K562 (cell line): ENCODE measurements around the gene UBXN10. TPM values are rescaled to one million over a fixed set of nuclear protein-coding genes. Genes with fewer than 3 reads are reported as not detected.

ENCODE experiments used
- ATAC-seq: fragments of 200-7000 bp; cut with Tn5 transposase; 3 replicates; pipeline ENCODE4 v1.9.1; 2020; ENCODE audit warnings: moderate library complexity
- BruUV-seq: library from RNA; stranded (reverse); fragments of 400-500 nt; replicated peaks from 2 replicates; lab custom pipeline; 2021; lab: Mats Ljungman, UMichigan
- CTCF ChIA-PET: fragments of 300-600 bp; formaldehyde crosslinking; extraction: SDS; loops from one replicate; lab custom pipeline; 2021; ENCODE audit warnings: low intra/inter-chr PET ratio; lab: Yijun Ruan, JAX
- POLR2A ChIA-PET: fragments of 300-600, 350-650 bp; sonication (Branson Sonifier 250); formaldehyde crosslinking; extraction: SDS; loops from one replicate; lab custom pipeline; 2021; ENCODE audit warnings: antibody characterized with exemption, inconsistent platforms; lab: Yijun Ruan, JAX
- DNase-seq, 4 experiments: peaks; one replicate each; pipeline versions ENCODE4 v3.0.0 to v3.0.0-alpha.2; 2011 to 2018; ENCODE audit warnings: low spot score in 3 of 4, mixed read lengths in 3 of 4; ENCODE audit errors: extremely low read depth in 1 of 4
- FAIRE-seq: peaks from 2 replicates; lab custom pipeline; 2011; peaks lifted over from hg19 to GRCh38; lab: Jason Lieb, UNC
- H2AFZ ChIP-seq: 2 replicates; pipeline ENCODE4 v1.6.0; 2011; ENCODE audit warnings: low read depth, low read length, control low read depth, inconsistent platforms
- H3K27ac ChIP-seq: fragments of 200-600 bp; 3 replicates; pipeline ENCODE4 v1.8.0; 2011; ENCODE audit warnings: low read depth, mild to moderate bottlenecking, control low read depth, inconsistent platforms, low read length, moderate library complexity, mixed read lengths; ENCODE audit errors: extremely low read depth
- H3K27me3 ChIP-seq, 2 experiments: fragments of 300-600 bp in 1 of 2; 2 replicates in 1 of 2; 3 replicates in 1 of 2; pipeline versions ENCODE4 v1.6.0 to v1.8.0; 2011; ENCODE audit warnings: inconsistent platforms in 2 of 2, low read length in 2 of 2, mild to moderate bottlenecking in 1 of 2, mixed read lengths in 1 of 2, moderate library complexity in 1 of 2; ENCODE audit not compliant: control insufficient read depth in 2 of 2, insufficient read depth in 2 of 2
- H3K36me3 ChIP-seq: fragments of 300-600 bp; 3 replicates; pipeline ENCODE4 v1.8.0; 2011; ENCODE audit warnings: mild to moderate bottlenecking, low read length, inconsistent platforms; ENCODE audit not compliant: control insufficient read depth, insufficient read depth
- H3K4me1 ChIP-seq, 2 experiments: fragments of 200-600 bp in 1 of 2; replicated peaks in 1 of 2; 2 replicates in 1 of 2; 3 replicates in 1 of 2; pipeline versions ENCODE4 v1.5.1 to v1.8.0; 2011; ENCODE audit warnings: inconsistent platforms in 2 of 2, low read length in 2 of 2, mild to moderate bottlenecking in 1 of 2, mixed read lengths in 1 of 2, moderate library complexity in 1 of 2; ENCODE audit not compliant: control insufficient read depth in 2 of 2, insufficient read depth in 2 of 2
- H3K4me2 ChIP-seq: 2 replicates; pipeline ENCODE4 v1.6.1; 2011; ENCODE audit warnings: low read length, control low read depth, inconsistent platforms, mixed read lengths; ENCODE audit not compliant: insufficient read depth
- H3K4me3 ChIP-seq: fragments of 200-600 bp; sonication (generic), shearing (Covaris generic); 2 replicates; pipeline ENCODE4 v1.5.1; 2016; ENCODE audit warnings: control low read depth, inconsistent platforms
- H3K79me2 ChIP-seq: fragments of 200-600 bp; 3 replicates; pipeline ENCODE4 v1.8.0; 2011; ENCODE audit warnings: low read length, inconsistent platforms; ENCODE audit not compliant: control insufficient read depth, insufficient read depth
- H3K9ac ChIP-seq, 2 experiments: 2 replicates each; pipeline versions ENCODE4 v1.6.0 to v1.6.1; 2011; ENCODE audit warnings: low read depth in 2 of 2, low read length in 2 of 2, control low read depth in 1 of 2, inconsistent platforms in 1 of 2, mild to moderate bottlenecking in 1 of 2, mixed read lengths in 1 of 2; ENCODE audit not compliant: insufficient read depth in 1 of 2
- H3K9me1 ChIP-seq: one replicate; pipeline ENCODE4 v1.6.0; 2011; ENCODE audit warnings: inconsistent platforms, mild to moderate bottlenecking, low read length, moderate library complexity; ENCODE audit not compliant: control insufficient read depth, insufficient read depth
- H3K9me3 ChIP-seq: replicated peaks from 2 replicates; pipeline ENCODE4 v1.5.1; 2011; ENCODE audit warnings: low read depth, low read length, inconsistent platforms; ENCODE audit not compliant: control insufficient read depth, insufficient read depth
- H4K20me1 ChIP-seq: replicated peaks from 2 replicates; pipeline ENCODE4 v1.6.1; 2011; ENCODE audit warnings: low read length, inconsistent platforms, mixed read lengths; ENCODE audit not compliant: control insufficient read depth, insufficient read depth
- CREB1 ChIP-seq, 2 experiments: sonication (generic) in 1 of 2; formaldehyde crosslinking in 1 of 2; IDR thresholded peaks; 2 replicates each; pipeline versions ENCODE4 v1.6.1 to v1.8.0; 2012 to 2022; ENCODE audit warnings: inconsistent platforms in 1 of 2, mild to moderate bottlenecking in 1 of 2, missing genetic modification reagents in 1 of 2, moderate library complexity in 1 of 2
- DACH1 ChIP-seq: fragments of 450-650 bp; IDR thresholded peaks from 2 replicates; pipeline ENCODE4 v1.6.1; 2018; ENCODE audit not compliant: partially characterized antibody
- DLX4 ChIP-seq: fragments of 250-450 bp; sonication (Bioruptor Pico); IDR thresholded peaks from 2 replicates; pipeline ENCODE4 v1.6.1; 2021; ENCODE audit warnings: mild to moderate bottlenecking
- EP300 ChIP-seq: IDR thresholded peaks from 2 replicates; pipeline ENCODE4 v1.6.1; 2012; ENCODE audit warnings: low read length, improper control_type of control experiment
- GATAD2B ChIP-seq: fragments of 450-650 bp; IDR thresholded peaks from 2 replicates; pipeline ENCODE4 v1.6.1; 2017; ENCODE audit warnings: mild to moderate bottlenecking, borderline replicate concordance
- HDGF ChIP-seq: fragments of 450-650 bp; IDR thresholded peaks from 2 replicates; pipeline ENCODE4 v1.6.1; 2016
- HNRNPK ChIP-seq: fragments of 200-400 bp; formaldehyde crosslinking; IDR thresholded peaks from one replicate; pipeline ENCODE4 v1.6.1; 2018; ENCODE audit warnings: mild to moderate bottlenecking, low read depth, low read length; ENCODE audit not compliant: poor library complexity, severe bottlenecking
- ID3 ChIP-seq, 2 experiments: fragments of 250-450 bp in 1 of 2; fragments of 450-650 bp in 1 of 2; sonication (Bioruptor Pico) in 1 of 2; IDR thresholded peaks; 2 replicates each; pipeline versions ENCODE4 v1.6.1 to v1.8.0; 2016 to 2021; ENCODE audit warnings: mild to moderate bottlenecking in 2 of 2, moderate library complexity in 2 of 2, missing compliant biosample characterization in 1 of 2, missing genetic modification characterization in 1 of 2
- IFI16 ChIP-seq: fragments of 250-450 bp; sonication (Bioruptor Pico); IDR thresholded peaks from 2 replicates; pipeline ENCODE4 v2.1.2; 2022; ENCODE audit warnings: mild to moderate bottlenecking, inconsistent platforms
- ILF3 ChIP-seq: fragments of 450-650 bp; IDR thresholded peaks from 2 replicates; pipeline ENCODE4 v1.6.1; 2018; ENCODE audit warnings: antibody characterized with exemption, mild to moderate bottlenecking, moderate library complexity, borderline replicate concordance
- IRF9 ChIP-seq: fragments of 450-650 bp; IDR thresholded peaks from 2 replicates; pipeline ENCODE4 v1.6.1; 2016; ENCODE audit warnings: missing biosample characterization, missing genetic modification characterization
- LEF1 ChIP-seq: fragments of 450-650 bp; IDR thresholded peaks from 2 replicates; pipeline ENCODE4 v1.6.1; 2016; ENCODE audit warnings: mild to moderate bottlenecking
- MYC ChIP-seq, 2 experiments: fragments of 250-450 bp in 1 of 2; sonication (Bioruptor Pico) in 1 of 2; IDR thresholded peaks; 2 replicates each; pipeline versions ENCODE4 v1.5.1 to v1.6.1; 2012 to 2021; ENCODE audit warnings: low read depth in 2 of 2, borderline replicate concordance in 1 of 2, improper control_type of control experiment in 1 of 2, low read length in 1 of 2, mild to moderate bottlenecking in 1 of 2, moderate library complexity in 1 of 2
- NFIX ChIP-seq: fragments of 250-450 bp; sonication (Bioruptor Pico); IDR thresholded peaks from 2 replicates; pipeline ENCODE4 v1.4.0; 2020; ENCODE audit warnings: low read depth, mild to moderate bottlenecking, moderate library complexity
- SIRT6 ChIP-seq: IDR thresholded peaks from one replicate; pipeline ENCODE4 v1.6.1; 2012; ENCODE audit warnings: low read depth, mild to moderate bottlenecking, control low read depth, inconsistent platforms, low read length, moderate library complexity
- SREBF1 ChIP-seq: fragments of 150-350 bp; IDR thresholded peaks from 2 replicates; pipeline ENCODE4 v1.6.1; 2014; ENCODE audit warnings: antibody characterized with exemption, low read depth, low read length, borderline replicate concordance
- TCF7 ChIP-seq: sonication (generic); IDR thresholded peaks from 2 replicates; pipeline ENCODE4 v1.6.1; 2016; ENCODE audit warnings: antibody characterized with exemption, borderline replicate concordance
- ZFP30 ChIP-seq: fragments of 250-450 bp; sonication (Bioruptor Pico); IDR thresholded peaks from 2 replicates; pipeline ENCODE4 v1.8.0; 2022; ENCODE audit warnings: moderate library complexity, mild to moderate bottlenecking, inconsistent platforms, borderline replicate concordance
- ZFPM2 ChIP-seq: fragments of 250-450 bp; sonication (Bioruptor Pico); IDR thresholded peaks from 2 replicates; pipeline ENCODE4 v1.5.1; 2022; ENCODE audit warnings: mild to moderate bottlenecking
- ZNF224 ChIP-seq: sonication (generic); formaldehyde crosslinking; IDR thresholded peaks from 2 replicates; pipeline ENCODE4 v1.8.0; 2022; ENCODE audit warnings: mild to moderate bottlenecking, missing genetic modification reagents
- ZNF239 ChIP-seq: fragments of 250-450 bp; sonication (Bioruptor Pico); IDR thresholded peaks from 2 replicates; pipeline ENCODE4 v1.4.0; 2020; ENCODE audit warnings: mild to moderate bottlenecking
- ZNF445 ChIP-seq: fragments of 250-450 bp; sonication (Bioruptor Pico); IDR thresholded peaks from 2 replicates; pipeline ENCODE4 v1.4.0; 2020; ENCODE audit warnings: low read depth, mild to moderate bottlenecking, moderate library complexity
- WGBS: fragments of 100-300 bp; shearing (Covaris generic); methylation state at CpG from one replicate; pipeline ENCODE4 v1.1.6; 2016; ENCODE audit warnings: low coverage, mixed read lengths; ENCODE audit not compliant: insufficient coverage; ENCODE audit errors: missing lambda C conversion rate; 5-methylcytosine and 5-hydroxymethylcytosine counted together
- in situ Hi-C: fragments of 300-500 bp; cut with MboI; formaldehyde crosslinking; loops from 4 replicates; pipeline ENCODE4 v1.15.0; 2018; ENCODE audit warnings: inconsistent platforms, mixed read lengths
- intact Hi-C: fragments of 100-400 bp; cut with micrococcal nuclease; formaldehyde crosslinking; loops from 2 replicates; pipeline ENCODE4 v1.14.2; 2022
- polyA plus RNA-seq, 8 experiments: library from polyadenylated mRNA; depleted of rRNA in 4 of 8; stranded (reverse) in 5 of 8; unstranded in 3 of 8; fragments of >200 nt; fragmentation: Nextera tagmentation in 2 of 8; fragmentation: Illumina TruSeq in 1 of 8; extraction: Ambion mirVana in 2 of 8; extraction: Trizol in 1 of 8; gene quantifications; 2 replicates each; pipeline versions ENCODE4 v1.2.1 to v1.2.3, GENCODE V29; 2011 to 2014; ENCODE audit warnings: inconsistent platforms in 1 of 8, missing spikeins in 1 of 8
- total RNA-seq, 7 experiments: library from RNA; depleted of rRNA in 6 of 7; stranded (reverse); fragments of >200 nt in 6 of 7; fragmentation: Illumina TruSeq in 2 of 7; extraction: Trizol in 2 of 7; gene quantifications; 2 replicates each; pipeline versions ENCODE4 v1.2.1 to v1.2.3, GENCODE V29; 2011 to 2021; ENCODE audit warnings: low replicate concordance in 1 of 7

The UBXN10 gene
- total and polyA plus RNA-seq, 9 of the 15 experiments (the other 6 are each of a cell fraction or from before 2014, with no cell fraction given), result 10.7 to 17.7 (median 13.6) TPM

GRCh38 chr1:20198918-20199317, 13.0 kb downstream of the UBXN10 start:
- ATAC-seq (peak; percentile 71), DNase-seq (peak; percentile 21 to 84 (median 60)), FAIRE-seq (peak; percentile 93)
- H3K4me1 ChIP-seq, result peaks cover 19 to 37% of the 10 kb centered on the region in 2 experiments
- intact Hi-C loops, result loop anchor here (5.0 kb wide), 1 partner anchor 37 kb away; no protein-coding TSS in a partner anchor
- peak overlapping the region; percentile 9; the same call in 1 of the 2 replicates for H2AFZ ChIP-seq
- H3K4me2 ChIP-seq, result peak overlapping the region; percentile 74
- ChIA-PET POLR2A (interaction anchor here (1.0 to 1.2 kb wide), 2 partner anchors 19 to 274 kb away, joined by 3 to 4 read pairs; no protein-coding TSS in a partner anchor), CTCF (no interaction called here)
- H3K9me1 ChIP-seq, result no peaks in the 10 kb centered on the region
- H4K20me1 ChIP-seq, result no peaks in the 10 kb centered on the region
- no TSS peak for BruUV-seq
- H3K79me2 ChIP-seq, result no peaks in the 10 kb centered on the region
- 2% methylated on average over 7 of the region's 7 CpGs for WGBS
- no peaks in the 10 kb centered on the region for H3K36me3 ChIP-seq
- no peaks in the 10 kb centered on the region for H3K27me3 ChIP-seq
- H3K9me3 ChIP-seq, result no peaks in the 10 kb centered on the region
- no peak overlapping the region for H3K9ac ChIP-seq
- peak overlapping the region; percentile 16; the same call in 2 of the 3 replicates for H3K27ac ChIP-seq
- no peak overlapping the region for H3K4me3 ChIP-seq
- in situ Hi-C loops, result no loop called here
- TF ChIP-seq ZNF239 (CRISPR knock-in tag) (peak; percentile 100), DACH1 (peak; percentile 28), HDGF (no peak), ILF3 (no peak), DLX4 (CRISPR knock-in tag) (no peak), ZNF445 (CRISPR knock-in tag) (no peak), ID3 (CRISPR knock-in tag; IDR thresholded peaks at IDR 0.05) (no peak), ID3 (tag; IDR thresholded peaks at IDR 0.05) (no peak), LEF1 (peak; percentile 67; the same call in 1 of the 2 replicates), IFI16 (no peak), CREB1 (IDR thresholded peaks at IDR 0.05) (no peak; the same call in 1 of the 2 replicates), CREB1 (CRISPR knock-in tag; IDR thresholded peaks at IDR 0.05) (no peak), TCF7 (no peak), ZFP30 (CRISPR knock-in tag) (no peak), MYC (IDR thresholded peaks at IDR 0.05; ENCODE audit: low read depth, low read length) (no peak), MYC (CRISPR knock-in tag; IDR thresholded peaks at IDR 0.05; ENCODE audit: borderline replicate concordance, low read depth) (no peak), GATAD2B (peak; percentile 65; the same call in 1 of the 2 replicates), ZFPM2 (CRISPR knock-in tag) (no peak), ZNF224 (no peak), NFIX (no peak), IRF9 (tag) (no peak), EP300 (peak; percentile 97), SREBF1 (no peak), SIRT6 (no peak), HNRNPK (no peak)
